Retinal pigment epithelial cell (primary cell): ENCODE data around the gene GNAO1.

ENCODE experiments used
- DNase-seq: peaks from one replicate; pipeline ENCODE4 v3.0.0-alpha.2; 2010; ENCODE audit warnings: low read depth
- H3K4me3 ChIP-seq: 2 replicates; pipeline ENCODE4 v1.5.1; 2011; ENCODE audit warnings: mild to moderate bottlenecking, low read length, control low read depth, moderate library complexity
- CTCF ChIP-seq: conservative IDR thresholded peaks from 2 replicates; pipeline ENCODE4 v1.5.1; 2011; ENCODE audit warnings: low read depth, low read length, control low read depth, inconsistent platforms

The GNAO1 gene

DNA sequence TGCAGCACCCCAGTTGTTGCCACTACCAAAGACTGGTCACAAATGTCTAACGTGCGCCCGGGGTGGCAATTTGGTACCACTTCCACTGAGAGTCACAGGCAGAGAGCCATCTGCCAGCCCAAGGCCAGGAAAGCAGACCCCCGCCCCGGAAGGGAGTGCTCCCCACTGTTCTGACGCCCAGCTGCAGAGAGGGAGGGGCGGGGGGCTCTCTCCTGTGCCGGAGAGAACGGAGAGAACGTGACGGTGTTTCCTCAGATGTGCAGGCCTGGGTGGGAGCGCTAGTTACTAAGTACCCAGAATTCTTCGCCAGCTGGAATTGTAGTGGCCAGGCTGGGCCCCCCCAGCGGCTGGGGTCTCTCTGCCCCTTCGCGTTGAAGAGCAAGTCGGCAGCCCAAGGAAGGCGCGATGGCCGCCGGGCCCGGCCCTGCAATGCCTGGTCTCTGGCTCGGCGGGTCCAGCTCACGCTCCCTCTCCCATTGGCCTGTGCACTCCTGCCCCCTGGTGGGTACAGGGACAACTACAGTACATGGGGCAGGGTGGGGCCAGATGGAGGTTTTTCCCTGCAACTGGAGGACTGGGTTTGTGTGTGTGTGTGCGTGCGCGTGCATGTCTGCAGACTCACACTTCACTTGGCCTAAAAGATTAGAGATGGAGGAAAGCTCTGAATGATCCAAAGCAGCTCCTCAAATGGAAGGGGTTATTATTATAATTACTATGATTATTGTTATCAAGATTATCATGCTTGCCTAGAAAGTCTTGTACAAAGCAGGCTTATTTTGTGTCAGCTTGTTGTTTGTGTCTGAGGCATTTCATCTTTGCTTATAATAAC, 126.9 kb downstream of the GNAO1 start:
- peak; percentile 24 for DNase-seq
- peak overlapping the region; percentile 36 for H3K4me3 ChIP-seq
- peak; percentile 91 for TF ChIP-seq CTCF

DNA sequence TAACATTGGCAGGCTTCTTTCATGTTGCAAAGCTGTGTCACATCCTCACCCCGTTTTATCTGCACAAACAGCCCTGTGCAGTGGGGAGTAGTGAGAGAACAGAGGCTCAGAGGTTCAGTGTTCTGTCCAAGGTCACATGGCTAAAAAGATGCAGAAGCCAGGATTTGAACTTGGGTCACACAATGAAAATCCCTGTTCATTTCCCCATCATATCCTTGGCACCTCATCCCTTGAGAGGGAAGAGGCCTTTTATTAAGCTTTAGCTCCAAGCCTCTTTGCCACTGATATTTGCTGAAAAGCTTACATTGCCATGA, 127.5 kb downstream of the GNAO1 start:
- DNase-seq: no peak
- no peak overlapping the region for H3K4me3 ChIP-seq
- TF ChIP-seq CTCF: no peak

DNA sequence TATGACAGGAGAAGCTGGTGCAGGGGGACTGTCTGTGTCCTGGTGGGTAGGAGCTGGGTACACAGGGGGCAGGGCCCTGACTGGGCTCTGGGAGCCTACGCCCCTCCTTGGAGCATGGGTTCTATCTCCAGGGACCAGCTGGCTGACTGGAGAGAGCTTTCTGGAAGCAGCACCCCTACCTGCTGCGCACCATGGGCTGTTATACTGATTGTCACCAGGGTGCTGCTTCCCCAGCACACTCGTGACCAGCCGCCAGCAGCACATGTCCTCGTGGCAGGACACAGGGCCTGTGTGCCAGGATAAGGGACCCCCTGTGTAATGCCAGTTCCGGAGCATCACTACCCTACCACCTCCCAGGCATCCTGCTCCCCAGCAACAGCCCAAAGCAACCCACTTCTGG, 128.1 kb downstream of the GNAO1 start:
- no peak for TF ChIP-seq CTCF
- DNase-seq: no peak

GRCh38 chr16:56320056-56320455, 128.8 kb downstream of the GNAO1 start:
- no peak overlapping the region for H3K4me3 ChIP-seq
- no peak for DNase-seq
- no peak for TF ChIP-seq CTCF

More for the DNA sequence above, 128.1 kb downstream of the GNAO1 start:
- no peak overlapping the region for H3K4me3 ChIP-seq

GRCh38 chr16:56320811-56321558, 129.7 kb downstream of the GNAO1 start:
- no peak for DNase-seq
- H3K4me3 ChIP-seq: no peak overlapping the region
- TF ChIP-seq CTCF: no peak

DNA sequence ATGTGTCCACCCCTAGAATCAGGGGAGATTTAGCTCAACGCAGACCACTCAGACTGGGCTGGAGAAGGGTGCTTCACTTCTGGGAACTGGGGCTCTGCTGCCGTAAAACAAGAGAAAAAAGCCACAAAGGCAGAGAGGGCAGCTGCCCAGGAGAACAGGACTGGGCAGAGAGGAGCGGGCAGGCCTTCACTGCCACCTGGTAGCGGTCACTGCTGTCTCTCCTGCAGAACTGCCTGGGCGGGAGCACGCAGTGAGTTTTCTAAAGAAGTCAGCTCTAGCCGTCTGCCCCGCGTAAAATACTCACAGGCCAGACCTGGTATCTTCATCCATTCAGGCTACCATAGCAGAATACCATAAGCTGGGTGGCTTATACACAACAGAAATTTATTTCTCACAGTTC, 130.3 kb downstream of the GNAO1 start:
- DNase-seq: no peak
- H3K4me3 ChIP-seq: no peak overlapping the region
- TF ChIP-seq CTCF: no peak

- no peak overlapping the region for H3K4me3 ChIP-seq
- no peak for DNase-seq
- no peak for TF ChIP-seq CTCF
These were observed 133.1 kb downstream of the GNAO1 start for GRCh38 chr16:56324406-56324805.
